CD14-positive monocyte (primary cell): Measurements from ENCODE around the gene TUBB4B. TPM values are rescaled to one million over a fixed set of nuclear protein-coding genes. Genes with fewer than 3 reads are reported as not detected.
A peak's percentile ranks its signal among the peaks of the same experiment; 100 is the strongest.

Experiments
- DNase-seq, 3 donors: peaks; one replicate each; pipeline ENCODE4 v3.0.0-alpha.2; 2011 to 2022
- H2AFZ ChIP-seq: 2 replicates; pipeline ENCODE4 v1.6.0; 2012; ENCODE audit warnings: mild to moderate bottlenecking, low read depth, low read length, inconsistent platforms; ENCODE audit not compliant: insufficient read depth, poor library complexity, severe bottlenecking
- H3K27ac ChIP-seq, 2 donors: 1 replicate in 1 of 2; 2 replicates in 1 of 2; pipeline ENCODE4 v1.5.1; 2012 to 2013; ENCODE audit warnings: low read length in 2 of 2, control low read depth in 1 of 2, inconsistent platforms in 1 of 2, low read depth in 1 of 2, mild to moderate bottlenecking in 1 of 2
- H3K27me3 ChIP-seq, 2 donors: one replicate each; pipeline versions ENCODE4 v1.6.0 to v1.6.1; 2011 to 2013; ENCODE audit warnings: low read length in 2 of 2; ENCODE audit not compliant: control insufficient read depth in 2 of 2, insufficient read depth in 2 of 2
- H3K36me3 ChIP-seq, 2 donors: replicated peaks in 1 of 2; 1 replicate in 1 of 2; 2 replicates in 1 of 2; pipeline versions ENCODE4 v1.5.1 to v1.6.1; 2012 to 2013; ENCODE audit warnings: low read length in 2 of 2, control low read depth in 1 of 2, inconsistent platforms in 1 of 2, mild to moderate bottlenecking in 1 of 2; ENCODE audit not compliant: insufficient read depth in 2 of 2, control insufficient read depth in 1 of 2
- H3K4me1 ChIP-seq, 2 donors: 1 replicate in 1 of 2; 2 replicates in 1 of 2; pipeline versions ENCODE4 v1.5.1 to v1.6.1; 2012 to 2013; ENCODE audit warnings: low read length in 2 of 2, control low read depth in 1 of 2, inconsistent platforms in 1 of 2, mild to moderate bottlenecking in 1 of 2, moderate library complexity in 1 of 2; ENCODE audit not compliant: insufficient read depth in 2 of 2, control insufficient read depth in 1 of 2
- H3K4me2 ChIP-seq: replicated peaks from 2 replicates; pipeline ENCODE3; 2012; ENCODE audit warnings: low read length, moderate library complexity, mild to moderate bottlenecking; ENCODE audit not compliant: poor library complexity, severe bottlenecking; ENCODE audit errors: extremely low read depth
- H3K4me3 ChIP-seq, 3 experiments: fragments of 200-600 bp in 1 of 3; sonication (generic) in 1 of 3; replicated peaks in 1 of 3; 1 replicate in 2 of 3; 2 replicates in 1 of 3; pipeline ENCODE4 v1.5.1; 2011 to 2013; ENCODE audit warnings: low read length in 3 of 3, mild to moderate bottlenecking in 3 of 3, control low read depth in 2 of 3, low read depth in 2 of 3, inconsistent platforms in 1 of 3, moderate library complexity in 1 of 3
- H3K79me2 ChIP-seq: 2 replicates; pipeline ENCODE4 v1.6.0; 2012; ENCODE audit warnings: mild to moderate bottlenecking, control low read depth, inconsistent platforms, low read length, moderate library complexity; ENCODE audit not compliant: insufficient read depth
- H3K9ac ChIP-seq: 2 replicates; pipeline ENCODE4 v1.6.0; 2017; ENCODE audit warnings: low read length, mild to moderate bottlenecking; ENCODE audit not compliant: insufficient read depth, poor library complexity, severe bottlenecking
- H3K9me3 ChIP-seq, 2 donors: replicated peaks in 1 of 2; 1 replicate in 1 of 2; 2 replicates in 1 of 2; pipeline versions ENCODE4 v1.5.1 to v1.6.1; 2012 to 2013; ENCODE audit warnings: low read length in 2 of 2, control low read depth in 1 of 2; ENCODE audit not compliant: control insufficient read depth in 1 of 2, insufficient read depth in 1 of 2
- H4K20me1 ChIP-seq: 2 replicates; pipeline ENCODE4 v1.6.0; 2012; ENCODE audit warnings: mild to moderate bottlenecking, low read length, control low read depth, moderate library complexity; ENCODE audit not compliant: insufficient read depth
- H3K27ac Mint-ChIP-seq, 7 donors: one replicate each; pipeline ENCODE4 v1.8.0; 2020; ENCODE audit warnings: mild to moderate bottlenecking in 7 of 7, mixed read lengths in 7 of 7, moderate library complexity in 6 of 7, inconsistent platforms in 2 of 7
- H3K27me3 Mint-ChIP-seq, 3 donors: one replicate each; pipeline ENCODE4 v1.8.0; 2021 to 2022; ENCODE audit warnings: low read depth in 3 of 3, mild to moderate bottlenecking in 3 of 3, mixed read lengths in 3 of 3, moderate library complexity in 3 of 3, inconsistent platforms in 1 of 3
- H3K36me3 Mint-ChIP-seq, 2 donors: one replicate each; pipeline ENCODE4 v1.8.0; 2020; ENCODE audit warnings: mixed read lengths in 2 of 2, inconsistent platforms in 1 of 2, mild to moderate bottlenecking in 1 of 2
- H3K4me1 Mint-ChIP-seq: one replicate; pipeline ENCODE4 v1.8.0; 2020; ENCODE audit warnings: mild to moderate bottlenecking, mixed read lengths
- H3K4me3 Mint-ChIP-seq, 2 donors: one replicate each; pipeline ENCODE4 v1.8.0; 2020; ENCODE audit warnings: mild to moderate bottlenecking in 2 of 2, mixed read lengths in 2 of 2, moderate library complexity in 1 of 2
- H3K9me3 Mint-ChIP-seq, 7 donors: one replicate each; pipeline ENCODE4 v1.8.0; 2020 to 2022; ENCODE audit warnings: mixed read lengths in 7 of 7, mild to moderate bottlenecking in 6 of 7, moderate library complexity in 6 of 7, inconsistent platforms in 2 of 7
- WGBS: methylation state at CpG from one replicate; pipeline ENCODE4 v1.1.5; 2013; ENCODE audit warnings: missing lambda C conversion rate; ENCODE audit not compliant: insufficient coverage; 5-methylcytosine and 5-hydroxymethylcytosine counted together
- intact Hi-C, 2 donors: fragments of 100-400 bp; cut with micrococcal nuclease; formaldehyde crosslinking; loops; one replicate each; pipeline versions ENCODE4 v1.15.0 to v1.15.1; 2023
- polyA plus RNA-seq, 3 donors: library from polyadenylated mRNA; depleted of rRNA in 1 of 3; unstranded in 2 of 3; stranded (reverse) in 1 of 3; fragments of 300-500 nt in 2 of 3; fragments of >200 nt in 1 of 3; fragmentation: Illumina TruSeq in 2 of 3; gene quantifications; 1 replicate in 2 of 3; 2 replicates in 1 of 3; pipeline ENCODE4 v1.2.3, GENCODE V29; 2012 to 2021
- TF ChIP-seq, protein P1 (sequence below): fragments of 200-600 bp; IDR thresholded peaks from one replicate; pipeline ENCODE4 v1.8.0; 2022; ENCODE audit warnings: antibody characterized with exemption, mild to moderate bottlenecking

Gene TUBB4B
- polyA plus RNA-seq, 3 donors, result 58.1 to 284 (median 70.8) TPM

DNA sequence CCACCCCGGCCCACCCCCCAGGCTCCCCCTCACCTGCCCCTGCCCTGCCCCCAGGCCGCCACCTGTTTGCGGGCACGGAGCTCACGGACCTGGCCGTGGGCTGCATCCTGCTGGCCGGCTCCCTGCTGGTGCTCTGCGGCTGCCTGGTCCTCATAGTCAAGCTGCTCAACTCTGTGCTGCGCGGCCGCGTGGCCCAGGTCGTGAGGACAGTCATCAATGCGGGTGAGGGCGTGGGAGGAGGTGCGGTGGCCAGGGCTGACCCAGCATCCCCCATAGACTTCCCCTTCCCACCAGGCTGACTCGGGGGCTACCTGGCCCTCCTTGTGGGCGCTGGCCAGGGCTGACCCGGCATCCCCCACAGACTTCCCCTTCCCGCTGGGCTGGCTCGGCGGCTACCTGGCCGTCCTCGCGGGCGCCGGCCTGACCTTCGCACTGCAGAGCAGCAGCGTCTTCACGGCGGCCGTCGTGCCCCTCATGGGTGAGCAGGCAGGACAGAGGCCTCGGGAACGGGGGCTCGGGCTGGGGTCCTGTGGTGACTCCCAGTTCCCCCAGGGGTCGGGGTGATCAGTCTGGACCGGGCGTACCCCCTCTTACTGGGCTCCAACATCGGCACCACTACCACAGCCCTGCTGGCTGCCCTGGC is 6.9 kb upstream of the TUBB4B start:
- Mint-ChIP-seq H3K4me3 (no peak overlapping the region), H3K9me3 (peaks cover 0 to 2% (median 0%) of the 10 kb centered on the region in 7 donors), H3K27me3 (peaks cover 2 to 34% (median 8%) of the 10 kb centered on the region in 3 donors), H3K36me3 (no peaks in the 10 kb centered on the region), H3K4me1 (peaks cover 14% of the 10 kb centered on the region), H3K27ac (no peak overlapping the region)
- H3K36me3 ChIP-seq, result no peaks in the 10 kb centered on the region
- no peak for DNase-seq
- WGBS, result 81% methylated on average over 24 of the region's 40 CpGs
- peaks cover 22 to 23% of the 10 kb centered on the region in 2 donors for H3K4me1 ChIP-seq
- H3K9ac ChIP-seq, result no peak overlapping the region
- TF ChIP-seq, protein P1, sequence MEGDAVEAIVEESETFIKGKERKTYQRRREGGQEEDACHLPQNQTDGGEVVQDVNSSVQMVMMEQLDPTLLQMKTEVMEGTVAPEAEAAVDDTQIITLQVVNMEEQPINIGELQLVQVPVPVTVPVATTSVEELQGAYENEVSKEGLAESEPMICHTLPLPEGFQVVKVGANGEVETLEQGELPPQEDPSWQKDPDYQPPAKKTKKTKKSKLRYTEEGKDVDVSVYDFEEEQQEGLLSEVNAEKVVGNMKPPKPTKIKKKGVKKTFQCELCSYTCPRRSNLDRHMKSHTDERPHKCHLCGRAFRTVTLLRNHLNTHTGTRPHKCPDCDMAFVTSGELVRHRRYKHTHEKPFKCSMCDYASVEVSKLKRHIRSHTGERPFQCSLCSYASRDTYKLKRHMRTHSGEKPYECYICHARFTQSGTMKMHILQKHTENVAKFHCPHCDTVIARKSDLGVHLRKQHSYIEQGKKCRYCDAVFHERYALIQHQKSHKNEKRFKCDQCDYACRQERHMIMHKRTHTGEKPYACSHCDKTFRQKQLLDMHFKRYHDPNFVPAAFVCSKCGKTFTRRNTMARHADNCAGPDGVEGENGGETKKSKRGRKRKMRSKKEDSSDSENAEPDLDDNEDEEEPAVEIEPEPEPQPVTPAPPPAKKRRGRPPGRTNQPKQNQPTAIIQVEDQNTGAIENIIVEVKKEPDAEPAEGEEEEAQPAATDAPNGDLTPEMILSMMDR, result no peak
- intact Hi-C loops, result no loop called here
- no peak overlapping the region for H3K4me2 ChIP-seq
- no peaks in the 10 kb centered on the region for H3K27me3 ChIP-seq
- no peak overlapping the region for H3K27ac ChIP-seq
- no peaks in the 10 kb centered on the region for H3K9me3 ChIP-seq
- no peak overlapping the region for H2AFZ ChIP-seq
- no peaks in the 10 kb centered on the region for H4K20me1 ChIP-seq
- peaks cover 12% of the 10 kb centered on the region for H3K79me2 ChIP-seq
- no peak overlapping the region for H3K4me3 ChIP-seq

DNA sequence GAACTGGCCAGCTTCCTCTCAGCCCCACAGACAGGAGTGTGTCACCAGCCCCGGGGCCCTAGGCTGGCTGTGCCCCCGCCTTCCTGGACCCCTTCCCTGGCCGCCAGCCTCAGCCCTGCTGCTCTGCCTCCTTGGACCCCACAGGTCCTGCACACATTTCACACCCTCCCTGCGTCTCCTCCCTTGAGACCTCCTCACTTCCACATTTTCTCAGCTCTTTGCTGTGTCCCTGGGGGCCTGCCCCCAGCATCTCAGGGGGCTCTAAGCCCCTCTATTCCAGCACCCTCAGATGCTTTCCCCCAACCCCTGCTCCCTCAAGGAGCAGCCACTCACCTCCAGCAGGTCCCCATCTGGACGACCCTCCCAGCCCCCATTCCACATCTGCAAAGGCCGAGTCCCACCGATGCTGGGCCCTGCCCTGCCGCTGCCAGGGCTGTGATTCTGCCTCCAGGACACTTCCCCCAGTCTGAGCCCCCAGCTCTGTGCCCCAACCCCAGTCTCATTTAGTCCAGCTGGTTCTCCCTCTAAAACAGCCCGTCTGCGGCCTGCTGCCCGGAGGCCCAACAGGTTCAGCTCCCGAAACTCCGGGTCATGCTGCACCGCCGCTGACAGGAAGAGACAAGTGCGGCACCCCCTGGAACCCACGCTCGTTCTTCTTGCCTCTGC is 6.2 kb upstream of the TUBB4B start:
- Histone ChIP-seq H3K27ac (no peak overlapping the region), H4K20me1 (no peaks in the 10 kb centered on the region), H3K4me2 (no peak overlapping the region), H3K79me2 (peaks cover 17% of the 10 kb centered on the region), H3K4me3 (no peak overlapping the region), H3K36me3 (no peaks in the 10 kb centered on the region), H3K9me3 (no peaks in the 10 kb centered on the region), H3K4me1 (peaks cover 29 to 30% of the 10 kb centered on the region in 2 donors), H2AFZ (no peak overlapping the region), H3K9ac (no peak overlapping the region), H3K27me3 (no peaks in the 10 kb centered on the region)
- Mint-ChIP-seq H3K27ac (peak overlapping the region in 1 of 7 donors; percentile 70), H3K27me3 (peaks cover 2 to 27% (median 8%) of the 10 kb centered on the region in 3 donors), H3K9me3 (peaks cover 0 to 2% (median 0%) of the 10 kb centered on the region in 7 donors), H3K4me1 (peaks cover 21% of the 10 kb centered on the region), H3K4me3 (no peak overlapping the region), H3K36me3 (no peaks in the 10 kb centered on the region)
- TF ChIP-seq, protein P1, result no peak
- 78% methylated on average over 17 of the region's 18 CpGs for WGBS
- DNase-seq, result no peak
- intact Hi-C loops, result loop anchor here in 1 of 2 donors (5.0 kb wide), 2 partner anchors 48 to 113 kb away; partner anchors contain the start of genes ANAPC2 and SSNA1
